Uterus (tissue), 2 donors: Measurements from ENCODE around the gene TMEM98.

Experiments
- CTCF ChIP-seq, 4 experiments: fragments of 200-600 bp in 2 of 4; fragments of 450-650 bp in 2 of 4; sonication (generic) in 2 of 4; IDR thresholded peaks; one replicate each; pipeline ENCODE4 v1.5.1; 2016 to 2019; ENCODE audit warnings: antibody characterized with exemption in 4 of 4, mild to moderate bottlenecking in 2 of 4, moderate library complexity in 1 of 4
- POLR2A ChIP-seq, 2 donors: fragments of 450-650 bp; IDR thresholded peaks; one replicate each; pipeline ENCODE4 v1.6.1; 2016; ENCODE audit warnings: antibody characterized with exemption in 2 of 2, mild to moderate bottlenecking in 1 of 2, moderate library complexity in 1 of 2

- TF ChIP-seq CTCF (IDR thresholded peaks at IDR 0.05) (no peak), POLR2A (IDR thresholded peaks at IDR 0.05) (no peak)
Measured at GRCh38 chr17:32946375-32947135, 18.6 kb downstream of the TMEM98 start.
